Lower leg skin (tissue), 3 donors: ENCODE measurements around the gene ADCY7.

ENCODE experiments used
- CTCF ChIP-seq, 3 donors: fragments of 450-650 bp; IDR thresholded peaks; one replicate each; pipeline ENCODE4 v1.5.1; 2016; ENCODE audit warnings: antibody characterized with exemption in 3 of 3, mild to moderate bottlenecking in 3 of 3, moderate library complexity in 2 of 3
- POLR2A ChIP-seq, 2 donors: fragments of 450-650 bp; IDR thresholded peaks; one replicate each; pipeline ENCODE4 v1.6.1; 2016 to 2017; ENCODE audit warnings: antibody characterized with exemption in 2 of 2, mild to moderate bottlenecking in 1 of 2, moderate library complexity in 1 of 2

DNA sequence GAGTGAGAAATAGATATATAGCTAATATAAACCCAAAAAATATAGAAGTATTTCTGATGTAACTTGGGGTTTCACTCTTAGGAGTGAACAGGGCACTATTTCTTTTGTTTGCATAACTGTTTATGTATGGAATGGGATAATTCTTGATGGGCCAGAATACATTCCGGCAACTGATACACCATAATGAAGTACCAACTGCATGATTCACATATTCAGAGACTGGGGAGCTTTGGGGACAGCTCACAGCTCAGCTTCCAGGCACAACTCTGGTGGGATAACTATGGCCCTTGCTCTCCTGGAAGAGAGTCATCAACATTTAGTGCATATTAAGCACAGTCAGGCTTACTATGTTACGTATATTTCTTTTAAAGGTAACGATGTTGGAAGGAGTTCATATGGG lies 42.1 kb upstream of the ADCY7 start:
- TF ChIP-seq CTCF (IDR thresholded peaks at IDR 0.05) (no peak), POLR2A (IDR thresholded peaks at IDR 0.05) (no peak)
